HG03175 (cell line): ENCODE measurements around the gene KLHL17.
"Not testable (repeated sequence)": the region's sequence is repeated elsewhere in the genome, so short reads cannot be mapped to it uniquely, and the experiment has no call there.

Experiments used
- ATAC-seq: cut with Tn5 transposase; IDR thresholded peaks from one replicate; pipeline ENCODE4 v1.9.1; 2021; ENCODE audit warnings: mild to moderate bottlenecking, moderate library complexity; ENCODE audit not compliant: unreplicated experiment

The KLHL17 gene

GRCh38 chr1:998995-999724 is 38.8 kb downstream of the KLHL17 start:
- ATAC-seq = no peak

DNA sequence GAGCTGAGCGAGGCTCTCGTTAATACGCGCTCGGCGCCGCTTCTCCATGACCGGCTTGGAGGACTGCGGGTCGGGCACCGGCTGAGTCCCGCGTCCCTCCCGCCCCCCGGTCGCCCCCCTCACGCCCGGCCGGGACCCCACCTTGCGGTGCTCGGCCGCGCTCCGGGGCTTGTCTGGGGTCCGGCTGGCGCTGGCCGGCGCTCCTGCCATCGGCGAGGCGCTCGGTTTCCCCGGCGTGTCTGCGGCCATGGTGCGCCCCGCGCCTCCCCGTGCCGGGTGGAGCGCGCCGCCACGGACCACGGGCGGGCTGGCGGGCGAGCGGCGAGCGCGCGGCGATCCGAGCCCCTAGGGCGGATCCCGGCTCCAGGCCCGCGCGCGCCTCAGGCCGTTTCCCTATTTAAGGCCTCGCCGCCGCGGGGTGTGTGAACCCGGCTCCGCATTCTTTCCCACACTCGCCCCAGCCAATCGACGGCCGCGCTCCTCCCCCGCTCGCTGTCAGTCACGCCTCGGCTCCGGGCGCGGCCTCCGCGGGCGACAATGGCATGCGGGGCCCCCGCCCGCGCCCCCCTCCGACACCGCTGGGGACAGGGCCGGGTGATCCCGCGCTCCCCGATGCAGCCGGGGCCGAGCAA is 39.5 kb downstream of the KLHL17 start, which contains the start of gene HES4:
HES4 (minus strand) TSS at position 373 of the 632 bp plus-strand sequence; CDS start at position 249, 124 bp downstream.
- no peak for ATAC-seq

DNA sequence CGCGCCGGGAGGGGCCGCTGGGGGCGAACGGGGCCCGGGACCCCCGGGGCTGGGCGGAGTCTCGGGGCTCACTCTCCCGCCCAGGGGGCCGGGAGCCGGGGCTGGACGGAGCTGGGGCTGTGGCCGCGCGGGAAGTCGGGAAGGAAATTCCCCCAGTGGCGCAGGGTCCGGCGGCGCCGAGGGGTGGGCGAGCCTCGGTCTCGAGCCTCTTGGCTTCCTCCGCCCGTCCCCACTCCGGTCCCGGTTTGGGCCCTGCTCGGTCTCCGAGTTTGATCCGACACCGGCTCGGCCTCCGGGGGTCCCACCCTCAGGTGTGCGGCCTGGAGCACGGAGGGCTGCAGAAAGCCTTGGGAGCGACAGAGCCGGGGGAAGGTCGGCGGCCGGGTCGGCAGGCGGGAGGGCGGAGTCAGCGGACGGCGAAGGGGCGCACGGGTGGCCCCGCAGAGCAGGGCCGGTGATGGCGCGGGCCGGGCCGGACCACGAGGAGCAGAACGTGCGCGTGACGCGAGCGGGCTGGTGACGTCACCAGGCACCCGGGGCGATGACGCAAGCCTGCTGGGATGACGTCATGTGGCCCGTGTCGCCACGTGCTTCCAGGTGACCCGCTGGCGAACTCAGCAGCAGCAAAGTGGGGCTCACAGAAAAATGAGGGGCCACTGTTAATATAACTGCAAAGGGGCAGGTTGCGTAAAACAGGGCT is 40.1 kb downstream of the KLHL17 start:
- no peak for ATAC-seq

DNA sequence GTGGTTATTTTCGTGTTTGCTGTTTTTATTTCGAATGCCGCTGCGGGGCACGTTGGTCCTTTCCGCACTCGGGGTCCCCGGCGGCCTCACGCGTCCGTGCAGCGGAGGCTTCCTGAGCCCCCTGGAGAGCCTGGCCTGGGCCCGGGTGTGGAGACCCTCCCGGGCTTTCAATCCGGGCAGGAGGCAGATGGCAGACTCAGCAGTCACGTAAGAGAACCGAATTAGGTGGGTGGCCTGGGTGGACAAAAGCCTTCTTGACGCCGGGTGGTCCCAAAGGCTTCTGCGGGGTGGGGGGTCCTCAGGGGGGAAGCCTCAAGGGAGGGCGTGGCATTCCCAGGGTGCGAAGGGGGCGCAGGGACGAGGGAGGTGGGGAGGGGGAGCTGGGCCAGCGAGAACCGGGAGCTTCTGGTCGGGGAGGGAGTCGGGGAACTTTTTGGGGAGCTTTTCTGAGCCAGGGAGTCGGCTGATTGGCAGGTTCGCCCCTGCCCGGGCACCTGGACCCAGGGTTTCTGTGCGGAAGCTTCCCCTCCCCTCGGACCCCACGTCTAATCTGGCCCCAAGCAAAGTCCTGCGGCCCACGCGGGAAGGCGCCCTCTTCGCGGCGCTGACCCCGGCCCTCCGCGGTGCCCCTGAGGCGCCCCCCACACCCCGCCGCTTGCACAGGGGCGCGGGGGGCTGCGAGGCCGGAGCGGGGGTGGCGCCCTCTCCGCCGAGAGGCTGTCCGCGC is 40.8 kb downstream of the KLHL17 start:
- ATAC-seq = no peak

DNA sequence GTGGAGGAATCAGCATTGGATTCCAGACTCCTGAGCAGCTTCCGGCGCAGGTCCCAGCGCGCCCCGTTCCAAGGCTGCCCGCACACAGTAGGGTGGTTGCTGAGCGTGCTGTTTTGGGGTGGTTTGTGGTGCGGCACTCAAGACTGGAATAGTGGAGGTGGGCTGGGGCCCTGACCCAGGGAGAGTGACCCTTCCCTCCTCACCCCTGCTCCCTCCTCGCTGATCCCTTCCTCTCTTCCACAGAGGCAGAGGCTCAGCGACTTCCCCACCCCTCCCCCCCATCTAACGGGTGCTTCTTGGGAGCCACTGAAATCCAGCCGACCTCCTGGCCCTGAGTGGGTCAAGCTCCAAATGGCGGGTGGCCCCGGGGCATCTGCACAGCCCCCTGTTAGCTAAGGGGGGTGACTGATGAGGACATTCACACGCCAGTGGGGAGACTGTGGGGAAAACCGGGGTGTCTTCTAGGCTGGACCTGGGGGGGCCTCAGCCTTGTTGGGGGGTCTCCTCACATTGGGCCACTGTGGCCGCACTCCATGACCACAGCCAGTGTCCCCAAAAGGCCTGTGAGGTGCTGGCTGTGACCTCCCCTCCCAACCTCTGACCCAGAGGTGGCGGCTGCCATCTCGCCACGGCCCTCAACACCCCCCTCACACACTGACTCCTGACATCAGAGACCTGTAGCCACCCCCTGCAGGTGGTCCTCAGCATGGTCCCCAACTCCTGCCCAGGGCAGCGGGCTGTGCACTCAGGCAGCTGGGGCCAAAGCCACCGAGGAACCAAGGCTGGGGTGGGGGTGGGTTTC is 43.4 kb downstream of the KLHL17 start:
- ATAC-seq = no peak

- ATAC-seq = no peak
These were observed 44.0 kb downstream of the KLHL17 start for GRCh38 chr1:1004420-1004779.

- ATAC-seq = no peak
These were observed 44.7 kb downstream of the KLHL17 start for GRCh38 chr1:1004780-1005697.

- ATAC-seq = no peak
These were observed 45.5 kb downstream of the KLHL17 start for GRCh38 chr1:1005774-1006304.

DNA sequence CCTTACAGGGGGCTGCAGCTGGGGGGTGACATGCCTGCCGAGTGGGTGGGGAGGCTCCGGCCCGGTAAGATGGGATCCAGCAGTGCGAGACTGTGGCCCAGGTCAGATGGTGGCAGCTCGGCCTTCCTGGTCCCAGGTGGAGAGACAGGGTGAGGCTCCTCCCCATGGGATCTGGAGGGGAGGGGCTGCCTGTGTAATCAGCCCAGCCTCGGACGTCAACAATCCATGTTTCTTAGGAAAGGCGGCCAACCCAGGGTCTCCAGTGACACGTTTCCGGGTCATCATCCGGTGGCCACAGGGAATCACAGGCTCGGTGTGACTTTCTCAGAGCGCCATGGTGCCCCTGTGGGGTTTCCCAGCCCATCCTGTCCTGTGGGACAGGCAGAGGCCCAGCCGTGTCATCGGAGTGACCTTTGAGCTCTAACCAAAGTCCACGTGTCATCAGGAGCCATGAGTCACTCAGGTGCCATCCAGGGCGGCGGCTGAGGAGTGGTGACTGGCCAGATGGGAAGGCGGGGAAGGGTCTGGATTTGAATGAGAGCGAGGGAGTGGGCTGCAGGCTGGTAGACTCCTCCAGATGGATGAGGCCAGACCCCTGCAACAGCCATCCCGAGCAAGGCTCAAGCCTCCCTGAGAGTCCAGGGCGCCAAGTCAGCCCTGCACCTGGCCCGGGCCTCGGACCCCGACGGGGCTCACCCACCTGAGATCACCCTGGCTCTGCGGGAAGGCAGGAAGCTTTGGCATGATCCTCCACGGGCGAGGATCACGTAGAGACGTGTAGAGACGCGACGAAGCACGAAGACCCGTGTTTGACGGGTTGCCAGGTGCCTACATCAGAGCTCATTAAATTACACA is 46.1 kb downstream of the KLHL17 start:
- ATAC-seq = no peak

GRCh38 chr1:1010131-1010530 is 49.7 kb downstream of the KLHL17 start:
- not testable (repeated sequence) for ATAC-seq

DNA sequence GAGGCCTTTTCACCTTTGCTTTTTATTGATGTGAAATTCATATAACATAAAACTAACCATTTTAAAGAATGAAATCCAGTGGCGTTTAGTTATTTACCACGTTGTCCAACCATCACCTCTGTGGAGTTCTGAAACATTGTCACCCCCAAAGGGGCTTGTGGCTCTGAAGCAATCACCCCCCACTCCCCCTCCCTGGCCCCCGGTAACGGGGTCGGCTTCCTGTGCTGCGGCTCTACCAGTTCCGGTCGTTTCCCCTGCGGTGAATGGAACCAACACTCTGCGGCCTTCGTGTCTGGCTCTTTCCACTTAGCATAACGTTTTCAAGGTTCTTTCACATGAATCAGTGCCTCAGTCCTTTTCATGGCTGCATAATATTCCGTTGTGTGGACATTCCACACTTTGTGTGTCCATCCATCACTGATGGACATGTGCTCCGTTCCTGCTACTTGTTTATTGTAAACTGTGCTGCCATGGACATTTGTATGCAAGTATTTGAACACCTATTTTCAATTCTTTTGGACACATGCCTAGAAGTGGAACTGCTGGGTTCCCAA is 51.1 kb downstream of the KLHL17 start:
- no peak for ATAC-seq

- ATAC-seq = not testable (repeated sequence)
These were observed 52.3 kb downstream of the KLHL17 start for GRCh38 chr1:1012736-1013104.

- peak; percentile 80 for ATAC-seq
These were observed 52.9 kb downstream of the KLHL17 start, which contains the start of gene ISG15 for GRCh38 chr1:1013105-1013921. Gene ISG15 (plus strand): TSS chr1:1013497. CDS start chr1:1013574, 77 bp downstream.

- no peak for ATAC-seq
These were observed 53.7 kb downstream of the KLHL17 start for GRCh38 chr1:1013922-1014648.

GRCh38 chr1:1014799-1015681 is 54.7 kb downstream of the KLHL17 start:
- no peak for ATAC-seq
